ENCODE results near the gene SELENOW.

GRCh38 chr19:47832723-47833122 lies 54.2 kb downstream of the SELENOW start:
- no peak for TF ChIP-seq CTCF (IDR thresholded peaks at IDR 0.05)
- no peak for TF ChIP-seq POLR2A (IDR thresholded peaks at IDR 0.05)
- no peak for TF ChIP-seq EP300 (IDR thresholded peaks at IDR 0.05; ENCODE audit: low read depth)

All from transverse colon (tissue), 3 donors.